HG03135 (cell line): ENCODE results near the gene CEMIP2.
"Not testable (repeated sequence)": the region's sequence is repeated elsewhere in the genome, so short reads cannot be mapped to it uniquely, and the experiment has no call there.

Experiments
- ATAC-seq: cut with Tn5 transposase; IDR thresholded peaks from one replicate; pipeline ENCODE4 v1.9.1; 2021; ENCODE audit warnings: mild to moderate bottlenecking, moderate library complexity; ENCODE audit not compliant: unreplicated experiment

CEMIP2 gene

DNA sequence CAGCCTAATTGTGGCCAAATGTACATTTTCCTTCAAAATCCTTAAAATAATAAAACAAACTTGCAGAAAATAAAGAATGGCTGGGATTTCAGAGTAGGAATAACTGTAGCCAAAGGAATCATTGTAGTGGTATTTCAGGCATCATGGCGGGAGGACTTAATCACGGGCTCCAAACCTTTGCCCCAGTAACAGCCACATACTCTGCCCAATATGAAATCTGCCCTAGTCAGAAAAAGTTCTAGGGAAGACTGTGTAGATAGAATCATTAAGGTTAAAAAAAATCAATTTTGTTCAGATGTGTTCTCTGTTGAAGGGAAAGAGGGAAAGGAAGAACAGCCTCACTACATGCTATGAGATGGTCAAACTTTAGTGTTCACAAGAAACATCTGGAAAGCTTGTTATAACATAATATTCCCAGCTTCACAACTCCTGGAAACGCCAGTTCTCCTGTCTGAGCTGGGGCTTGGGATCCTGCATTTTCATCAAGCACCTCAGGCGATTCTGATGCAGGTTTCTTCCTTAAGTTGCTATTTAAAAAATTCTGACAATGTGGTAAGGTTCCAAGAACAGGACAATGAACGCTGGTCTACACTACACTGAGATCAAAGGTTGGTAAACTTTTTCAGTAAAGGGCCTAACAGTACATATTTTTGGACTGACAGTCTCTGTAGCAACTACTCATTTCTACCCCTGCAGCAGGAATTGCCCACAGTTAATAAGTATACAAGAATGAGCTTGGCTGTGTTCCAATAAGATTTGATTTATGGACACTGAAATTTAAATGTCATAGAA, 87.9 kb downstream of the CEMIP2 start:
- ATAC-seq, result no peak

GRCh38 chr9:71678999-71679398, 89.3 kb downstream of the CEMIP2 start:
- no peak for ATAC-seq

DNA sequence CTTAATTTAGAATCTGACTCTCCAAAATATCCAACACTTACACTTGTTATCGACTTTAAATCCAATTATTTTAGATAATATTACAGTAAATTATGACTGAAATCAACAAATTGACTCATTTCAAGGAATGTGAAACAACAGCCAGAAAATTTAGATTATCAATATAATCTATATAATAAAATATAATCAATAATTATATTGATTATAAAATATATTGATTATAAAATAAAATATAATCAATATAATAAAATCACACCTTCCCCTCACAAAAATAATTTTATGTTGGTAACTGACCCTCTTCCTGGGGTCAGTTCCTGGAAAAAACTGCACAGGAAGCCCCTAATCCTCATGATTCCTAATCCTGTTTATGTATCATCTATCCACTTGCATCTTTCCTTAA, 91.1 kb downstream of the CEMIP2 start:
- no peak for ATAC-seq

- ATAC-seq, result no peak
These were observed 91.9 kb downstream of the CEMIP2 start for GRCh38 chr9:71676460-71676859.

- no peak for ATAC-seq
These were observed 92.5 kb downstream of the CEMIP2 start for GRCh38 chr9:71675857-71676165.

DNA sequence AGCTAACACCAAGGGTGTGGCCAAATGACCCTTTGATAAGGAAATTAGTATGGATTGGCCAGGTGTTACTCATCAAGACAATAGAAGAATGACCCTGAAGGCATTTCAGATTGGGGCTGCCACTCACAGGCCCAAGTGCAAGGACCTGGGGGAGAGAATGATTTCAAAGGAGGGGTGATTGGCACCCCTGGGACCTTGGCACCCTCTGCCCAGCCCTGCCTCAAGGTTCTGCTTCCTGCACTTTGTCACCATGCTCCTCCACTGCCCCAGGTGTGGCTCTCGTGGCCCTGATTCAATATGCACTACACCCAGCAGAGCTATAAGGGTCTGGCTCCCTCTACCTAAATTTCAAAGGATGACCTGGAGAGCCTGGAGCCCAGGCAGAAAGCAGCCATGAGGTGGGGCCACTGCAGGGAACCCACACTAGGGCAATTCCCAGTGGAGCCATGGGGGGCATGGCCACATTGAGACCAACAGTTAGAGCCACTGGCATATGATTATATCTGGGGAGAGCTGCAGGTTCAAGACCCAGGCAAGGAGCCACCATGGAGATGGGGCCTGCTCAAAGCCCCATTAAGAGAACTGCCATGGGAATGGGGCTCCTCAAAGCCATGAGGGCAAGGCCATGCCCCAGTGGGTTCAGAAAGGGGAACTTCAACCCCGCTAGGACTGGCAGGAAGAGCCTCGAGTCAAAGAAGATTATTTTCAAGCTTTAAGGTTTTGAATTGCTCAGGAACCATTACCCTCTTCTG, 93.0 kb downstream of the CEMIP2 start:
- no peak for ATAC-seq

- no peak for ATAC-seq
These were observed 95.7 kb downstream of the CEMIP2 start for GRCh38 chr9:71672573-71672972.

GRCh38 chr9:71671289-71671688, 97.0 kb downstream of the CEMIP2 start:
- no peak for ATAC-seq

DNA sequence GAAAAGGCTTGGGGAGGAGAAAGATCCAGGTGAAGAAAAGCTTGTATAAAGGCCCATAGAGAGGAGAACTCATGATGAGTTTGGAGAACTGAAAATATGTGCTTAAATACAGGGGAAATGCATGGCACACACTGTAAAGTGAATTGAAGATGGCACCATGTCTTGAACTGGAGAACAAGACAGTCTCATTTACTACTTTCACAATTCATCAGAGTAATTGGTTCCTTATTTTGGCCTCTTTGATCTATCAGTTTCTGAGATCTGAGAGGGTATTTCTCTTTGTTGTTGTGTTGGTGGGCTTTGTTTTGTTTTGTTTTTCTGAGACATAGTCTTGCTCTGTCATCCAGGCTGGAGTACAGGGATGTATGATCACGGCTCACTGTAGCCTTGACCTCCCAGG, 98.2 kb downstream of the CEMIP2 start:
- no peak for ATAC-seq

- ATAC-seq, result no peak
These were observed 98.9 kb downstream of the CEMIP2 start for GRCh38 chr9:71669284-71669995.

DNA sequence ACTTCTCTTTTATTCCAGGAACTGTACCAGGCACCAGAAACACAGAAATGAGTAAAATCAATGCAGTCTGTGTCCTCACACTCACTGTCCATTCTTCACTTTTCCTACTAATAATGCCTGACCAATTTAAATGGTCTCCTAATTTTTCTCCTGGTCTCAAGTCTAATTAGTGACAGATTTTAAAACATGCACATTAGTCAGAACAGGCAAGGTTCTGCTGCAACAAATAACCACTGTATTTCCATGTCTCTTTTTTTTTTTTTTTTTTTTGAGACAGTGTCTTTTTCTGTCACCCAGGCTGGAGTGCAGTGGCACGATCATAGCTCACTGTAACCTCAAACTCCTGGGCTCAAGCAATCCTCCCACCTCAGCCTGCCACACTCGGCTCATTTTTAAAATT, 99.6 kb downstream of the CEMIP2 start:
- ATAC-seq, result no peak

DNA sequence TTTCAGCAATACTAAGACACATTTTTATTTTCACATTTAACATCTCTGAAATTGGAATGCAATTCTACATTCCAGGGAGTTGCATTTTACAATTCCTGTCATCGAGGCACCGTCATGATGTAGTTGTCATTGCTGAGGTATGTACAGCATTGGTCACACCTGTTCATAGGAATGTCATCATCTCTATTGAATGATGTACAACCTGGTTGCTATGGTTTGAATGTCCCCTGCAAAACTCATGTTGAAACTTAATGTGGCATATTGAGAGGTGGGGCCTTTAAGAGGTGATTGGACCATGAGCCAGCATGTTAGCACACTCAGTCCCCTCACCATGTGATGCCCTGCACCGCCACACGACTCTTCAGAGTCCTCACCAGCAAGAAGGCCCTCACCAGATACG, 103.1 kb downstream of the CEMIP2 start:
- no peak for ATAC-seq

GRCh38 chr9:71664566-71664965, 103.7 kb downstream of the CEMIP2 start:
- no peak for ATAC-seq

DNA sequence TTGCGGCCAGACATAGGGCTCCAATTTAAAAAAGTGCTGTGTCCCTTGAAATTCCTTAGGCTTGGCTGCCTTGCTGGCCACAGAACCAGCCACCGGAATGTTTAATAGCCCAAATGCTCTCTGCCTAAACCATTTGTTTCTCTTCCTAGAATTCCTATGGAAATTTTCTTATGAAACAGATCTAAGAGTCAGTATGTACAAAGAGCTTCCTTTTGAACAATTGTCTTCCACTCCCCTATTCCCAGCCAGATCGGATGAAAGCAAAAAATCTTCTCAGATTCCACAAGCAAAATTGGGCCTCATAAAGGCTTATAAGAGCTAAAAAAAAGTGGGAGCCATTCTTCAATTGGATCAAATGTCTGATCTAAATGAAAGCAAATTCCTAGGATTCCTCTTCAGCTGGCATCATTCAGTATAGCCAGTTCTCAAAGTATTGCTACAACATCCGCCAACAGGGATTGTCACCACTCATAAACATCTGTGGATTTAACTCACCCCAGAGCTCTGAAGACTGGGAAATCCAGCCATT, 104.3 kb downstream of the CEMIP2 start:
- ATAC-seq, result no peak

DNA sequence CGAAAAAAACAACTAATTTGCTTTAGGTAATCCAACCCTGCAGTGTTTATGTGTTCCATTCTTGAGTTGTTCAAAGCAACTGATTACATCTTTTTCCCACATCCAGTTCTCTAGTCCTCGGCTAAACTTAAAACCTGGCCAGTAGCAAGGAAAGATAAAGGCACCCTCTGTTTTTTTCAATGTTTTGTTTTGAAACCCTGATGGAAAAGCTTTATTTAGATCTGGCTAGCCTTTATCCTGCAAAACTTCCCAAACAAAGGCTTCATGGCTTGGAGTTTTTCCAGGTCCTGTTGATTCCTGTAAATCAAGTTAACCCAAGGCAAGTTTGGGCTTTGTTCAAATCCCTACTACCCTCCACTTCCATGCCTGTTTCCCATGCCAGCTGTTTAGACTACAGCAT, 105.1 kb downstream of the CEMIP2 start:
- ATAC-seq, result no peak

DNA sequence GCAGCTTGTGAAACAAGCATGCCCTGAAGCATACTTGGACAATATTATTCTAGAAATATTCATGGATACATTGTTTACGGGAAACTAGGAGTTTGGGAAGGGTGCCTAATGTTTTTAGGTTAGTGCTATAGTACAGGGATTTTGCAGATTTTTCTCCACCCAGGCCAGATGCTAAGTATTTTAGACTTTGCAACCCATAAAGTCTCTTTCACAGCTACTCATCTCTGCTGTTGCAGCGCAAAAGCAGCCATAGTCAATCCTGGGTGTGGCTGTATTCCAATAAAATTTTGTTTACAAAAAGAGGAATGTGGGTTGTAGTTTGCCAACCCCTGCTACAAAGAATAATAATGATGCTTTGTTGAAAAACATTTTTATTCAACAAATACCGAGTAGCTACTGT, 106.2 kb downstream of the CEMIP2 start:
- ATAC-seq, result no peak

GRCh38 chr9:71657276-71657675, 111.0 kb downstream of the CEMIP2 start:
- not testable (repeated sequence) for ATAC-seq

GRCh38 chr9:71656496-71656895, 111.8 kb downstream of the CEMIP2 start:
- ATAC-seq, result no peak

DNA sequence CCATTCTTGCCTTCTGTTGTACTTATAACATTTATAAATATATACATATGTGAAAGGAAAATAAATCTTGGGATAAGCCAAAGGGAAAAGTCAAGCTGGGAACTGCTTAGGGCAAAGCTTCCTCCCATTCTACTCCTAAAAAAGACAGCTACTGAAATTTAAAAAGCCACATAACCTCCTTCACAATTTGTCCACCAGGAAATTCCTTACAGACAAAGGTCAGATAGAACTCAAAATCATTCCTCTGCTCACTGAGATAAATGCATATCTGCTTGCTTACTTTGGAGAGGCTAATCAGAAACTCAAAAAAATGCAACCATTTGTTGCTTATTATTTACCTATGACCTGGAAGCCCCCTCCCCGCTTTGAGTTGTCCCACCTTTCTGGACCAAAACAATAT, 112.5 kb downstream of the CEMIP2 start:
- ATAC-seq, result no peak

DNA sequence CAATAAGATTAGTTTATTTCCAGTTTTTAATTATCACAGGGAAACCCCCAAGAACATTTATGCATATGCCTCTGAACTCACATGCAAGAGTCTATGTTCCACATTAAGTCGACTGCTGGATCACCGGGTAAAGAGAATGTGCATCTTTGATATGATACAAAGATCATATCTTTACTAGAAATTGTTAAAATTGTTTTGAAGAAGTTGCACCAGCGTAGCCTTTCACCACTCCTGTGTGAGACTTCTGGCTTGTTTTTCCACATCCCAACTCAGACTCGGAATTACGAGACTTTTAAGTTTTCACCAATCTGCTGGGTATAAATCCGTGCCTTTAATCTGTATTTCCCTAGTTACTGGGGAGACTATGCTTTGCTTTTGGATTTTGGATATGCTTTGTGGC, 113.2 kb downstream of the CEMIP2 start:
- ATAC-seq, result no peak

DNA sequence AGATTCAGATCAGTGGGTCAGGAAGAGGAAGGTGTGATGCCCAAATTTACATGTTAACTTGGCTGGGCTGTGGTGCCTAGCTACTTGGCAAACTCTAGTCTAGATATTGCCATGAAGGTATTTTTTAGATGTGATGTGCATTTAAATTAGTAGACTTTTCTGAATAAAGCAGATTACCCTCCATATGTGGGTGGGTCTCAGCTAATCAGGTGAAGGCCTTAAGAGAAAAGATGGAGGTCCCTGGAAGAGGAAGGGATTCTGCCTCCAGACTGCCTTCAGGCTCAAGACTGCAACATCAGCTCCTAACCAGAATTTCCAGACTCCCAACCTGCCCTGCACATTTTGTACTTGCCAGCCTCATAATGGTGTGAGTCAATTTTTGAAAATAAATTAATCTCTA, 115.8 kb downstream of the CEMIP2 start:
- ATAC-seq, result no peak

GRCh38 chr9:71648453-71648852, 119.9 kb downstream of the CEMIP2 start:
- no peak for ATAC-seq
